Ramos (cell line): Measurements from ENCODE around the gene ARHGAP19.

Experiments
- in situ Hi-C: fragments of 300-500 bp; cut with MboI; formaldehyde crosslinking; loops from one replicate; pipeline ENCODE4 v1.14.3; 2022; ENCODE audit warnings: low sequenced_read_pairs; ENCODE audit not compliant: unreplicated experiment

The ARHGAP19 gene

GRCh38 chr10:97292097-97292861, at the start of gene ARHGAP19:
Gene ARHGAP19 (minus strand): TSS chr10:97292637. CDS start chr10:97292627, 10 bp downstream.
- in situ Hi-C loops: no loop called here

DNA sequence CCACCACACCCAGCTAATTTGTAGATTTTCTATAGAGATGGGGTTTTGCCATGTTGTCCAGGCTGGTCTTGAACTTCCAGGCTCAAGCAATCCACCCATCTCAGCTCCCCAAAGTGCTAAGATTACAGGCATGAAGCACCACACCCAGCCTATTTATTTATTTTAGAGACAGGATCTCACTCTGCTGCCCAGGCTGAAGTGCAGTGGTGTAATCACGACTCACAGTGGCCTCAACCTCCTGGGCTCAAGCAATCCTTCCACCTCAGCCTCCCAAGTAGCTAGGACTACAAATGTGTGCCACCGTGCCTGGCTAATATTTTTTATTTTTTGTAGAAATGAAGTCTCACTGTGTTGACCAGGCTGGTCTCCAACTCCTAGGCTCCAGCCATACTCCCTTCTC, 49.0 kb upstream of the ARHGAP19 start:
- in situ Hi-C loops: no loop called here

DNA sequence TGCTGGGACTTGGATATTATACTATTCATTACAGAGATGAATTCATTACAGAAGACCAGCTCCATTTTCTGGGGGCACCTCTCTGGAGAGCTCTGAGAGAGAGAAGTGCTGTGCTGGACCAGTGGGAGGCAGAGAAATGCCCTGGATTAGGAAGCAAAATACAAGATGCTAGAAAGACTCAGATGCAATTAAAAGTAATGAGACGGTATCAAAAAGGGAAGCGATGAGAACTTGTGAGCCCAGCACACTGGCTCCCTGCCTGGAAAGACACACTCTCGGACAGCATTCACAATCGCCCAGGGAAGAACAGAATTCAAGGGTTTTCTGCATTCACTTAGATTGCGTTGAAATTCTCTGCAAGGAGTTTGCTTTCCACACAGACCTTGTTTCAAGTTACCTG, 45.6 kb upstream of the ARHGAP19 start:
- in situ Hi-C loops: no loop called here

DNA sequence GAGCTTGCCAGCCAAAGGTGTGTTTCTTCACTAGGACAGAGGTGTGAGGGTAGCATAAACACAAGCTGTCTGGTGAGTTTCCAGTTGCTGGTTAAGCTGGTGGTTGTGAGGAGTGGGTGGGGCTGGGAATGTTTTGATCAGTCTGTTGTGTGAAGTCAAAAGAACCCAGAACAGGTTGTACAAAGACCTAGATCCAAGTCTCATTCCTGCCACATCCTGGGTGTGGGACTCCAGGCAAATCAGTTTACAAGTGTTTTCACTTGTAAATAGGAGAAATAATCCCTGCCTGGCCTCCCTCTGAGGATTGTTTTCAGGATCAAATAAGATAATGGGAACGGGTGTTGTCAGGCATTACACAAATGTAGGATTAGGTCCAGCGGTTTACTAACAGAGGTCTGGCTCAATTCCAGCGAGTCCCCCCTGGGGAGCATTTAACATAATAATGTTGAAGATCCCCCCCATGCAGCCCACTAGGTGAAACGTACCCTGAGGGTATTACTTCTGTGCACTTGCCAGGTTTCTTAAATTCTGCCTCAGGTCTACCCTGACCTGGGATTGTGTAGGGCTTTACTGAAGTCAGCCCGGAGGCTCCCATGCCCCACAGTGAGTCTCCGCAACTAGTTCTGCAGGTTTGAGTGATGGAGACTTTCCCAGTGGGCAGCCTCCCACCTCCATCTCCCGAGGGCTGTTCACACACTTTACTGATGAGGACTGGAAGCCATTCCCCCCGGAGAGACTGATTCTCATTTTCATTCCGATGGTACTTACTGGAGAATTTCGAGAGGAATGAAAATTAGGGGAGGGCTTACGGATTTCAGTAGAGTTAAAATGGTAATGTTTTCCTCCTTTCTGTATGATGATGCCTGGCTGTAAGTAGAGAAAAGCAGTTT, 44.8 kb upstream of the ARHGAP19 start:
- in situ Hi-C loops: no loop called here

GRCh38 chr10:97336446-97336845, 44.0 kb upstream of the ARHGAP19 start:
- in situ Hi-C loops: no loop called here

DNA sequence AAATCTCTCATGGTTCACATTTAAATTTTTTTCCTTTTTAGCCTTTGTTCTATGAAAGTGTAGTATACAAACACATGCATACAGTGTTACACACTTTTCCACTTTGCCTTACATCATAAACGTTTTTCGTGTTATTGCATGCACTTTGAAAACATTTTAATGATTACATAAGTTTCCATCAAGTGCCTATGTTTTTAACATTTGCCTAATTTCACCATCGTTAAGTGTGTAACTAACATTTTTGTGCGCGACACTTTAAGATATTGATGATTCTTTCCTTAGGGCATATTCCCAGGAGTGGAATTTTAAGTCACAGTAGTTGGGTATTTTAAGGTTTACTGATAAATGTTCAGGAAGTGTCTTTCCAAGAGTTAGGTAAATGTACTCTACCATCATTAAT, 43.6 kb upstream of the ARHGAP19 start:
- in situ Hi-C loops: no loop called here

GRCh38 chr10:97335188-97335619, 42.8 kb upstream of the ARHGAP19 start:
- in situ Hi-C loops: no loop called here

- in situ Hi-C loops: no loop called here
These were observed 42.1 kb upstream of the ARHGAP19 start, which contains the start of gene FRAT2 for GRCh38 chr10:97334370-97335175. Gene FRAT2 (minus strand): TSS chr10:97334729. CDS start chr10:97334572, 157 bp downstream.

- in situ Hi-C loops: no loop called here
These were observed 41.3 kb upstream of the ARHGAP19 start for GRCh38 chr10:97333601-97334369.

- in situ Hi-C loops: no loop called here
These were observed 40.8 kb upstream of the ARHGAP19 start for GRCh38 chr10:97333351-97333600.

DNA sequence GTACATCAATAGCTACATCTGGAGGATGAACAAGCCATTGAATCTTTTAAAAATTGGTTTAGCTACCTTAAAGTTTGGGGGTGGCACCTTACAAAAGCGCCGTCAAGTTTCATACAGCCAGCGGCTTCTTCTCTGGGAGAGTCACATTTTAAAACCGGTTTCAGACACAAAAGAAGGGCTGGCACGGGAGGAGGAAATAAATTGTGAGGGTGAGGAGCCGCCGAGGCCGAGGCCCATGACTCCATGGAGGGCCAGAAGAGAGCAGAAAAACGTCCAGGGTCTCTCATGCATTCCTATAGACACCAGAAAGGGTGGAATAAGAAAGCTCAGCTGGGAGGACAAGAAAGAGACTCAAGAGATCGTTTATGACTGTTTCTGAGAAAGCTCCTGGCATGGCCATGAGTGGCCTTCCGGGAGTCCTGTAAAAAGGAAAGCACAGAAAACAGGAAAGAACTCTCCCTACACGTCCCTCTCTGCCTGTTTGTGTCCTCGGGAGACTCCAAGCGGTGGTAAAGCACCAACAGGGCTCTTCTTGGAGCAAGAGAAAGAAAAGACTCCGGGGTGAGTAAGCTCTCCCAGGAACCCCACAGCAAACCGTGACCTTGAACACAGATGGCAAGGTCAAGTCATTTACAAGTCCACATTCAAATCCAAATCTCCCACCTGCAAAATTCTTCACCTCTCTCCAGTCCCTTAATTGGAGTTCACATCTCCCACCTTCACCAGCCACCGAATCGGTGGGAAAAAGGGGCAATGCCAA, 40.3 kb upstream of the ARHGAP19 start:
- in situ Hi-C loops: no loop called here

DNA sequence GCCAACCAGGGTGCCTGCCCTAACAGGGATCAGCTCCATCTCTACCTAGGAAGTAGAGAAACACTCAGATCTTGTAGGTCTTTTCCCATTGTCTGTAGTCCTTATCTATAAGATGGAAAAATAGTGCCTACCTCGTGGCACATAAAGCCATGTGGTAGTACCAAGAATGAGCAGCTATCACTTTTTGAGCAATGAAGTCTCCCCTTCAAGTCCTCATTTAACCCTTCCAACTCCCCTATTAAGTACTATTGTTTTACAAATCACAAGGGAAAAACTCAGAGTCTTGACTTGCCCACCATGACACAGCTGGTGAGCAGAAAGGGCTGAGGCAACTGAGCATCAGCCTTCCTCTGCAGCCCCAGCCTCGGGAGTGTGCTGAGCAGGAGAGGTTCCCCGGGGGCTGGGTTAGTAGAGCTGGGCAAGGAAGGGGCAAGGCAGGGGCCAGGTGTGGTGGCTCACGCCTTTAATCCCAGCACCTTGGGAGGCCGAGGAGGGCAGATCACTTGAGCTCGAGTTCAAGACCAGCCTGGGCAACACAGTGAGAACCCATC, 38.8 kb upstream of the ARHGAP19 start:
- in situ Hi-C loops: no loop called here

DNA sequence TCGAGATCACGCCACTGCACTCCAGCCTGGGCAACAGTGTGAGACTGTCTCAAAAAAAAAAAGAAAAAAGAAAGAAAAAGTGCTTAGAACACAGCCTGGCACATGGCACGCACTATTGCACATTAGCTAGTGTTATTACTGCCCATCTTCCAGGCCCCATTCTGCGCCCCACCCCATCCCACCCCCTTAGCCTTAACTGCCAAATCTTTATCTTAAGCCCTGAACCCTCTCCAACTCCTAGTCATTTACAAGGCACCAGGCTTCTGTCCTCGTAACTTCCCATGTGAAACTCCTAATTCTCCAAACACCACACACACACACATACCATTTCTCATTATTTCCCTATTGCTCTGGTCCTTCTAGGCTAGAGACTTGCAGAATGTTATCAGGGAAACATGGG, 37.3 kb upstream of the ARHGAP19 start:
- in situ Hi-C loops: no loop called here

DNA sequence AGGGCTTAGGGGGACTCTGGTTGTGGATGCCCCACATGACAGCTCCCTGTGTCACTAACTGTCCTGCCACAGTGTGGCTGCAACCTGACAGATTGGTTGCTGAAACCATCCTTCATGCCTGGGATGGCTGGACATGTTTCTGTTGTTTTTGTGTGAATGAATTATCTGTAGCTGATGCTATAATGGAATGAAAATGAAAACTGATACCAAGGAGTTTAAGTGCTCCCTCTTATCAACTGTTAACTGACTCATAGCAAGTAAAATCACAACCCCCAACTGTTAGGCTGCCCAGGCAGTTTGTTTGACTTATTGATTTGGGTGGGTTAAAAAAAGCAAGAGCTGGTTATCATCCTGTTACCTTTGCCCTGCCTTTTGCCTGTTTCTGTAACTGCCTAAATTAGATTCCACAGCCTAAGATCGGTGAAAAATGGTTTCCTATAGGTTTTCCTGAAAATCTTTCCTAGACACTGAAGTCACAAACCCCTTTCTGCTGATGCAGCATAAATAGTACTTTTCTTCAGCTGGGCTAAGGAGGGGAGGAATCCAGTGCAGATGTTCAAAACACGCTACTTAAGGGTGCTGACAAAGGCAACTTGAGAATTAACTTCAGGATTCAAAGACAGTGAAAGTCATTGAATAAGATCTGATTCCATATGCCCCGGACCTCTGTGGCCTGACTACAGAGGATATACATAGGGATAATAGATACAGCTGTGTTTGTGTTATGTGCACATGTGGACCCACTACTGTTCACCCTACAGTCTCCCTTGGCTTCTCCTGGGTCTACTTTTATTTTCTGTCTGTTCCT, 36.4 kb upstream of the ARHGAP19 start:
- in situ Hi-C loops: no loop called here

DNA sequence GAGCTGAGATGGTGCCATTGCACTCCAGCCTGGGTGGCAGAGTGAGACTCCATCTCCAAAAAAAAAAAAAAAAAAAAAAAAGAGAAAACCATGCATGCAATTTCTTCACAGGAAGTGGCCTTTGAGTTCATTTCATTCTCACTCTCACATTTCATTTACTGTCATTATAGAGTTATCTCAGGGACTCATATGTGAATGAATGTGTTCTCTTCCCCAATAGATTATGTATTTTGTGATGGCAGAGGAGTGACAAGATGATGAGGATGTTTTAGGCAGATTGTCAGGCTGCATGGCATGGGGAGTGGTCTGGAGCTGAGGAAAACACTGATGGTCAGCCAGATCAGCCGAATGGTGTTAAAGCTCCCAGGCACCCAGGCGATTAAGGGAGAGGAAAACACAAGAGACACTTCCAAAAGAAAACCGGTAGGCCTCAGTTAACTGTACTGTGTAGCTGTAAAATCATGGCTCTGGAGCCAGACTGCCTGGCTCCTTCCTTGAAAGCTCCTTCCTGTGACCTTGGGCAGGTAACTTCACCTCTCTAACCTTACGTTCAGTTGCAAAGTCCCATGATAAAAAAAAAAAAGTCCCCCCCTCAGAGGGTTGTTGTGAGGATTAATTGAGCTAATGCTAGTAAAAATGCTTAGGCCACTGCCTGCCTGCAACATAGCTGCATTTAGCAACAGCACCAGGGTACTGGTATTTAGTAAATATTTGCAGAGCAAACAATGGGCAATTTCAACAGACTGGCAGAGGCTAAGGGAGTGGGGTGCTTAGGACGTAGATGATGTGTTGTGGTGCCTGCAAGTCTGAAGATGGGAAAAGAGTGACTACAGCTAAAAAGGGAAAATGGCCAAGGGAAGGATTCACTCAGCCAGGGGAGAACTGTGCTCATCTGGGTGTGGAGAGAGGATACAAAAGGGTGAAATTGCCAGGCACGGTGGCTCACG, 35.2 kb upstream of the ARHGAP19 start:
- in situ Hi-C loops: no loop called here

GRCh38 chr10:97325754-97326153, 33.3 kb upstream of the ARHGAP19 start:
- in situ Hi-C loops: no loop called here

DNA sequence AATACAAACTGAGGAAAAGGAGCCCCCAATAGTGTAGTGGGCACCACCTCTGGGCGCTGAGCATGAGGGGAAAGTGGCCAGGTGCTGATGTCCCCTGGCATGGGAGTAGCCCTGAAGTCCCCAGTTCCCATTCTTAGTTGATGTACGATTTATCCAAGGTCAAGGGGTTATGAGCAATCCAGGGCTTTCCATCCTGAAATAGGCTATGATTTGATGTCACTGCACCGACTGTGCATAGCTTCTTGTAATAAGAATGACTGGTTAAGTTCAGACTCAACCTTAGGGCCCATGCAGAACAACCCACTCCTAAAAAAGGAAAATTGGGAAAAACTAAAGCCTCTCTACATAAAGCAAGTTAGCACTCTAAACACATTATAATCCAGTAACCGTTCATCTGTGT, 31.1 kb upstream of the ARHGAP19 start:
- in situ Hi-C loops: no loop called here
